Peyer's patch (tissue), 4 donors: ENCODE measurements around the gene BMP6.

Experiments
- CTCF ChIP-seq, 6 experiments: fragments of 450-650 bp in 4 of 6; fragments of 200-600 bp in 2 of 6; sonication (generic) in 1 of 6; IDR thresholded peaks; one replicate each; pipeline ENCODE4 v1.5.1; 2017 to 2019; ENCODE audit warnings: antibody characterized with exemption in 6 of 6, mild to moderate bottlenecking in 3 of 6, moderate library complexity in 1 of 6
- POLR2A ChIP-seq, 2 donors: fragments of 450-650 bp; IDR thresholded peaks; one replicate each; pipeline ENCODE4 v1.5.1; 2017; ENCODE audit warnings: antibody characterized with exemption in 2 of 2, mild to moderate bottlenecking in 2 of 2, moderate library complexity in 2 of 2

- TF ChIP-seq POLR2A (IDR thresholded peaks at IDR 0.05) (no peak), CTCF (IDR thresholded peaks at IDR 0.05) (no peak)
These were observed 133.7 kb downstream of the BMP6 start for GRCh38 chr6:7859591-7859990.
